Suprapubic skin (tissue), 4 donors: ENCODE measurements around the gene MYH7. TPM values are rescaled to one million over a fixed set of nuclear protein-coding genes. Genes with fewer than 3 reads are reported as not detected.
"Not testable (repeated sequence)": the region's sequence is repeated elsewhere in the genome, so short reads cannot be mapped to it uniquely, and the experiment has no call there.

Experiments used
- DNase-seq, 2 donors: peaks; one replicate each; pipeline ENCODE4 v3.0.0-alpha.2; 2019; ENCODE audit warnings: low spot score in 2 of 2
- H3K27ac ChIP-seq: fragments of 200-600 bp; sonication (generic); one replicate; pipeline ENCODE4 v1.5.1; 2019
- H3K27me3 ChIP-seq: fragments of 200-600 bp; sonication (generic); one replicate; pipeline ENCODE4 v1.5.1; 2019
- H3K36me3 ChIP-seq: fragments of 200-600 bp; sonication (generic); one replicate; pipeline ENCODE4 v1.5.1; 2019
- H3K4me1 ChIP-seq: fragments of 200-600 bp; sonication (generic); one replicate; pipeline ENCODE4 v1.5.1; 2019
- H3K4me3 ChIP-seq: fragments of 200-600 bp; sonication (generic); one replicate; pipeline ENCODE4 v1.5.1; 2019; ENCODE audit warnings: mild to moderate bottlenecking
- H3K9me3 ChIP-seq: fragments of 200-600 bp; sonication (generic); one replicate; pipeline ENCODE4 v1.5.1; 2019
- CTCF ChIP-seq, 2 donors: fragments of 200-600 bp in 1 of 2; fragments of 450-650 bp in 1 of 2; sonication (generic) in 1 of 2; IDR thresholded peaks; one replicate each; pipeline ENCODE4 v1.5.1; 2016 to 2019; ENCODE audit warnings: antibody characterized with exemption in 2 of 2, mild to moderate bottlenecking in 1 of 2, moderate library complexity in 1 of 2
- EP300 ChIP-seq: sonication (generic); formaldehyde crosslinking; IDR thresholded peaks from one replicate; pipeline ENCODE4 v1.6.1; 2017; ENCODE audit warnings: antibody characterized with exemption
- POLR2A ChIP-seq, 2 donors: fragments of 450-650 bp; IDR thresholded peaks; one replicate each; pipeline ENCODE4 v1.6.1; 2017; ENCODE audit warnings: antibody characterized with exemption in 2 of 2, mild to moderate bottlenecking in 2 of 2, moderate library complexity in 2 of 2
- POLR2AphosphoS5 ChIP-seq, 3 donors: sonication (generic); formaldehyde crosslinking; IDR thresholded peaks; one replicate each; pipeline ENCODE4 v1.6.1; 2017; ENCODE audit warnings: antibody characterized with exemption in 3 of 3
- whole genome bisulfite sequencing: methylation state at CpG from one replicate; pipeline ENCODE4 v1.1.5; 2018; 5-methylcytosine and 5-hydroxymethylcytosine counted together
- total RNA-seq, 4 donors: library from RNA; depleted of rRNA; stranded (reverse); fragments of >200 nt; gene quantifications; one replicate each; pipeline ENCODE4 v1.1.0, GENCODE V29; 2016

The MYH7 gene
- total RNA-seq, 4 donors from 2014 or later: not detected

- TF ChIP-seq EP300 (no peak), POLR2A (IDR thresholded peaks at IDR 0.05) (no peak)
- Histone ChIP-seq H3K27me3 (peaks cover 51% of the 10 kb centered on the region), H3K4me1 (no peaks in the 10 kb centered on the region), H3K4me3 (no peak overlapping the region), H3K9me3 (no peaks in the 10 kb centered on the region), H3K27ac (no peak overlapping the region), H3K36me3 (no peaks in the 10 kb centered on the region)
- DNase-seq: no peak
- 88% methylated on average over 10 of the region's 14 CpGs for WGBS
These were observed 31.0 kb downstream of the MYH7 start for GRCh38 chr14:23404331-23404900.

DNA sequence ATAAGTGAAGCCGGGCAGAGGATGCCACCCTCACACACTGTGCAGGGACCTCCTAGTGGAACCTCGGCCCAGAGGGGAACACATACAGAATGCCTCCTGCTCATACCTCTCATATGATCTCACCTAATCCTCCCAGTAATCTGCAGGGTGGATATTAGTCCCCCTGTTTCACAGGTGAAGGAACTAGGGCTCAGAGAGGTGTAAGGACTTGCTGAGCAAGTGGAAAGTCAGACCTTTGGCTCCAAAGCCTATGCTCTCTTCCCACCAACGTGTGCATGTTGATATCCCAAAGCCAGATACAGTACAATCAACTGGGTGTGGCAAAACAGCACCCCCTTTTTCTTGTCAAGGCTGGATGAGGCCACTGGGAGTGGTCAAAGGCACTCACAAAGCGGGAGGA lies 31.6 kb downstream of the MYH7 start:
- DNase-seq: no peak
- no peak for TF ChIP-seq POLR2AphosphoS5 (IDR thresholded peaks at IDR 0.05)
- TF ChIP-seq POLR2A (IDR thresholded peaks at IDR 0.05): no peak
- no peak for TF ChIP-seq EP300
- no peak for TF ChIP-seq CTCF (IDR thresholded peaks at IDR 0.05)
- Histone ChIP-seq H3K27ac (no peak overlapping the region), H3K36me3 (no peaks in the 10 kb centered on the region), H3K27me3 (peaks cover 48% of the 10 kb centered on the region), H3K4me3 (no peak overlapping the region), H3K4me1 (no peaks in the 10 kb centered on the region), H3K9me3 (no peaks in the 10 kb centered on the region)
- 82% methylated on average over 4 of the region's 4 CpGs for WGBS

GRCh38 chr14:23403139-23403438 lies 32.4 kb downstream of the MYH7 start:
- peaks cover 44% of the 10 kb centered on the region for H3K27me3 ChIP-seq
- WGBS: 56% methylated on average over 7 of the region's 7 CpGs
- H3K4me3 ChIP-seq: no peak overlapping the region
- TF ChIP-seq POLR2AphosphoS5 (IDR thresholded peaks at IDR 0.05): no peak
- TF ChIP-seq POLR2A (IDR thresholded peaks at IDR 0.05): no peak
- no peak for TF ChIP-seq CTCF (IDR thresholded peaks at IDR 0.05)
- no peak for TF ChIP-seq EP300
- H3K9me3 ChIP-seq: no peaks in the 10 kb centered on the region
- no peaks in the 10 kb centered on the region for H3K36me3 ChIP-seq
- DNase-seq: no peak
- H3K4me1 ChIP-seq: no peaks in the 10 kb centered on the region
- H3K27ac ChIP-seq: no peak overlapping the region

DNA sequence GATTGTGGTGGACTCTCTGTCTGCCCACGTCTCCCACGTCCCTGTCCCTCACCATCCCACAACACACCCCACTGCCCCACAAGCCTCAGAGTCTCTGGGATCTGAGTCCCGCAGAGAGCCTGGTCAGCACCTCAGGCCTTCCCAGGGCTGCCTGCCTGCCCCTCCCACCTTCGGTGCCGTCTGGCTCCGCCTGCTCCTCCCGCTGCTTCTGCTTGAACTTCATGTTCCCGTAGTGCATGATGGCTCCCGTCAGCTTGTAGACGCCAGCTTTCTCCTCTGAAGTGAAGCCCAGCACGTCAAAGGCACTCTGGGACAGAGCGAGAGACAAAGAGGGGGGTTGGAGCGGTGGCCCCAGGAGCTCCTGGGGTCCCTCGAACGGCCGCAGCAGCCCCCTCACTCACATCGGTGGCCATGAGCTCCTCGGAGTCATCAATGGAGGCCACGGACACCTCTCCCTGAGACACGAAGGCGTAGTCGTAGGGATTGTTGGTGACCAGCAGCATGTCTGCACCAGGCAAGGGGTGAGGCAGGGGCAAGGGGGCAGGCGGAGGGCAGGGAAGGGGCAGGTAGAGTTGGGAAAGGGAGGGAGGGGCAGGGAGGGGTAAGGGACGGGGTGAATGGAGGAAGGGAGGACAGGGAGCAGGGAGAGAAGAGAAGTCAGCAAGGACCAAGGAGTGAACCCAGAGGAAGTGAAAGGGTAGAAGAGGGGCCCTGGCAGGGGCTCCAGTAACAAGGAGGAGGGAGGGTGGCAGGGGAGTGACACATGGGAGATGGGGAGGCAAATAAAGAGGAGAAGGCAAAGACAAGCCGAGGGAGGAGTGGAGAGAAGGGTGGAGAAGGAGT lies 32.9 kb downstream of the MYH7 start:
- TF ChIP-seq EP300: no peak
- no peak for TF ChIP-seq POLR2AphosphoS5 (IDR thresholded peaks at IDR 0.05)
- no peak for TF ChIP-seq POLR2A (IDR thresholded peaks at IDR 0.05)
- no peak for TF ChIP-seq CTCF (IDR thresholded peaks at IDR 0.05)
- DNase-seq: no peak
- Histone ChIP-seq H3K4me3 (no peak overlapping the region), H3K9me3 (no peaks in the 10 kb centered on the region), H3K4me1 (no peaks in the 10 kb centered on the region), H3K36me3 (no peaks in the 10 kb centered on the region), H3K27me3 (peaks cover 41% of the 10 kb centered on the region), H3K27ac (no peak overlapping the region)
- 72% methylated on average over 25 of the region's 25 CpGs for WGBS

- 79% methylated on average over 4 of the region's 4 CpGs for WGBS
- no peak for DNase-seq
- H3K4me3 ChIP-seq: no peak overlapping the region
- H3K27ac ChIP-seq: no peak overlapping the region
- no peaks in the 10 kb centered on the region for H3K9me3 ChIP-seq
- no peaks in the 10 kb centered on the region for H3K36me3 ChIP-seq
- H3K4me1 ChIP-seq: no peaks in the 10 kb centered on the region
- TF ChIP-seq POLR2A (IDR thresholded peaks at IDR 0.05): no peak
- TF ChIP-seq CTCF (IDR thresholded peaks at IDR 0.05): no peak
- no peak for TF ChIP-seq POLR2AphosphoS5 (IDR thresholded peaks at IDR 0.05)
- no peak for TF ChIP-seq EP300
- H3K27me3 ChIP-seq: peaks cover 37% of the 10 kb centered on the region
These were observed 34.2 kb downstream of the MYH7 start for GRCh38 chr14:23401291-23401690.

DNA sequence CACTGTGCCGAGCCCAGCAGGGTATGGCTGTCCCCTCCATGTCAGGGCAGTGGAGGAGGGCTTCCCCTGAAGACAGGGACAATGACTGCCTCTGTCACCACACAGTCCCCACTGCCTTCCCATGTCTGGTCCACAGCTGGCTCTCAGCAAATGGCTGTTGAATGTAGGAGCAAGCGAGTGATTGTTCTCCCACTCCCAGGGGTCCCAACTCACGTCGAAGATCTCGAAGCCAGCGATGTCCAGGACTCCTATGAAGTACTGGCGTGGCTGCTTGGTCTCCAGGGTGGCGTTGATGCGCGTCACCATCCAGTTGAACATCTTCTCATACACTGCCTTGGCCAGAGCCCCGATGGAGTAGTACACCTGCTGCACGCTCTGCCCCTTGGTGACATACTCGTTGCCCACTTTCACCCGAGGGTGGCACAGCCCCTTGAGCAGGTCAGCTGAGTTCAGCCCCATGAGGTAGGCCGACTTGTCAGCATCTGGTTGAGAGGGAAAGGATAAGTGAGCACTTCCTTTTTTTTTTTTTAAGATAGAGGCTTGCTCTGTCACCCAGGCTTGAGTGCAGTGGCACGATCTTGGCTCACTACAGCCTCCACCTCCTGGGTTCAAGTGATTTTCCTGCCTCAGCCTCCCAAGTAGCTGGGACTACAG lies 34.8 kb downstream of the MYH7 start:
- not testable (repeated sequence) for H3K4me3 ChIP-seq, H3K9me3 ChIP-seq, DNase-seq, H3K27ac ChIP-seq, H3K36me3 ChIP-seq, H3K4me1 ChIP-seq
- WGBS: 90% methylated on average over 8 of the region's 16 CpGs
- H3K27me3 ChIP-seq: peaks cover 37% of the 10 kb centered on the region
